Prostate gland (tissue), 2 donors: Measurements from ENCODE around the gene ZNF91. TPM values are rescaled to one million over a fixed set of nuclear protein-coding genes. Genes with fewer than 3 reads are reported as not detected.

Source experiments
- small RNA-seq, 2 donors: library from RNA; depleted of rRNA; stranded (forward); fragments of <200 nt; gene quantifications; one replicate each; pipeline ENCODE3, GENCODE V24; 2016
- total RNA-seq, 2 donors: library from RNA; depleted of rRNA; stranded (reverse); fragments of >200 nt; gene quantifications; one replicate each; pipeline ENCODE4 v1.1.0, GENCODE V29; 2016

Gene ZNF91
- total RNA-seq, 2 donors from 2014 or later: 70.4 to 97.8 TPM

Small RNA genes within 50 kb of the gene (small RNA-seq; reads per million reads assigned to genes)
- 0 reads per million in 2 donors for gene VN1R91P

Other genes with a start within 250 kb of the ZNF91 start
- 1 to 10 TPM in 1 of 2 donors, under 1 TPM in 1; 0.73 to 6.2 TPM for gene ZNF724, start 145.1 kb downstream of the ZNF91 start, total RNA-seq